Fibroblast of upper back skin (primary cell): ENCODE data around the gene DUSP1.

Experiments used
- DNase-seq: peaks from one replicate; pipeline ENCODE4 v3.0.0-alpha.2; 2013

The DUSP1 gene

DNA sequence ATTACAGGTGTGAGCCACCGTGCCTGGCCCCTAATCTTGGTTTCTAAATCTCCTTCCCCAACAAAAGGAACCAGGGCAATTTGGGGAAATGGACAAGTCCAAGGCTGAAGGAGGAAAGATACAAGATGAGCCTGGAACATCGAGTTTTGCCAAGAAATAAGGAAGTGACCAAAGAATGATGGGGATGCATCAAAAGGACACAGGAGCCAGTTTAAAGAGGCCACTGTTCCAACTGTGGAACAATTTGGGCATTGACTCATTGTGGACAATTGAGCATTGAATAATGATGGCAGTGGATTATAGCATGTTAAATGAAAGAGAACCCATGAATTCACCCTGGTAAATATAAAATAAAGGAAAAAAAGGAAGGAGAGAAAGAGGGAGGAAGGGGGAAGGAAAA is 47.5 kb downstream of the DUSP1 start:
- no peak for DNase-seq

DNA sequence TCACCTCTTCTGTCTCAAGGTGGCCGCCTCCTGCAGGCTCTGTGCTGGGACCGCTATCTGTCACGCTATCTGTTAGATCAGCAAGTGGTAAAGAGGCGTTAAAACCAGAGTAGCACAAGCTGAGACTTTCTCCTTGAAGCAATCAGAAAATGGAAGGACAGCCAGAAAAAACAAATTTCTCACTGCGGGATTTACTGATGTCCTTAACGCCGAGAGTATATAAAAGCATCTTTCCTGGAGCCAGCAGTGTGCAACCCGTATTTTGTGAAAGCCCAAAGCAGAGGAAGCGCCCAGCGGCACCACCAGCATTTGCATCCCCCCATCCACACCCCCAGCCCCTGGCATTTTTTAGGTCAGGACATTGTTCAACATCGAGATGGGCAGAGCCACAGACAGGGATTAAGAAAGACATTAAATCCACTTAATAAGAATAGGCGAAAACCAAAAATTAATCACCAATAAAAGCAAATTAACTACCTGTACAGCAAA is 48.6 kb downstream of the DUSP1 start:
- DNase-seq: no peak

DNA sequence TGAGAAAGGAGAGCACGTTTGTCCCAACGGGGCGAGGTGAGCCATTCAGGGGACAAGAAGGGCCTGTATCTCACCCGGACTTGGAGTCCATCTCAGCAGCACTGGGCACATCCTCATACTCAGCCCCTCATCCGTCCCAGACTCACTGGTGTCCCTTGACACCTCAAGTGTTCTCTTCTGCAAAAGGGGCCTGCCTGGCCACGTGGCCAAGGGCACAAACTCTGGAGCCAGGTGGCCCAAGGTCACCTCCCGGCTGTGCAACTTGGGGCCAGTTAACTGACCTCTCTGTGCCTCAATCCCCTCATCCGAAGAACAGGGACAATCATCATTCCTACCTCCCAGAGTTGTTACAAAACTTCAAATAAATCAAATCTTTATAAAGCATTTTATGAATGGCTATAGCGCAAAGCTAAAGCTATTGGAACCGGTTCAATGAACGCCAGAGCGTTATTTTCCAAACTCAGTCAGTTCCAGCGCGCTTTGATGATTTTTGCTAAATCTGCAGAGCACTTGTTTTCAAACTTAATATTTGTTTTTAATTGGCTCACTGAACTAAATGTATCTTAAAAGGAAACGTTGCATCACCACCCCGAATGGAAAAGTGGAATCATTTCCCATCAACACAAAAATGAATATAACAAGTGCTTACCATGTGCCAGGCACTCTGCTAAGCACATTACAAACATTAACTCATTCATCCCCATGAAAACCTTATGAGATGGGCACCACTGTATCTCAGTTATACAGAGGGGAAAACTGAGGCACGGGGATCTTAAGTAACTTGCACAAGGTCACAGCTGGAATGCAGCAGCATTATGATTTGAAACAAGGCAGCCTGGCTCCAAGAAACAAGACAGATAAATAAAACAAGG is 49.3 kb downstream of the DUSP1 start:
- peak; percentile 52 for DNase-seq

DNA sequence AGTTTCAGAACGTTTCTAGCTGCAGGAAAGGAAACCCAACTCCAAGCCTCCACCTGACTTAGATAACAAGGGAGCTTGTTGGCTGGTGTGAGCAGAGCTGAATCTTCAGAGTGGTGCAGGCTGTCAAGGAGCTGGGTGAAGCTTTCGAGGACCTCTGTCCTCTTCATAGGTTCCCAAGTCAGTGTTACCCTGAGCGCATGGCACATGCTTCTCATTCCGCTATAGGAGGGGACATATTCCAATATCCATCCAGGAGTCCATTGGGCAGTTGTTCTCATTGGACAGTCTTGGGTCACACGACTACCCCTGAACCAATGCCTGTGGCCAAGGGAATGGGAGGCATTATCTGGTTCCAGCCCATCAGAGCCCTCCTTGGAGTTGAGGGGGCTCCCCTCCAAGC is 50.3 kb downstream of the DUSP1 start:
- DNase-seq: no peak

DNA sequence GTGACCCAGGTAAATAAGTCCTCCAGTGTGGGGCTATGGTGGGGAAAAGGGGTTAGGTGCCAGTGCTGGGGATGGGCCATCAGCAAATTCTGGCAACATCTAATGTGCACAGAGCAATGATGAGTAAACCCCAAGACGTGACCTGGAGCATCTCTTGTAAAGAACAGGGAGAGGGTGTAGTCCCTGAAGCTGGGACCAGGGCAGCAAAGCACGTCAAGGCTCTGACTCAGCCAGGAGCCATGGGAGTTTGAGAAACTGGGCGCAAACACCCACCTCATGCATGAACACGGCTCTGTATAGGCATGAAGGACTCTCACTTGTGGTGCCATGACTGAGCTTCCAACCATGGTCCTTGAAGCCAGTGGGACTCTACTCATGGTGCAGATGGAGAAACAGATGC is 51.8 kb downstream of the DUSP1 start:
- no peak for DNase-seq

DNA sequence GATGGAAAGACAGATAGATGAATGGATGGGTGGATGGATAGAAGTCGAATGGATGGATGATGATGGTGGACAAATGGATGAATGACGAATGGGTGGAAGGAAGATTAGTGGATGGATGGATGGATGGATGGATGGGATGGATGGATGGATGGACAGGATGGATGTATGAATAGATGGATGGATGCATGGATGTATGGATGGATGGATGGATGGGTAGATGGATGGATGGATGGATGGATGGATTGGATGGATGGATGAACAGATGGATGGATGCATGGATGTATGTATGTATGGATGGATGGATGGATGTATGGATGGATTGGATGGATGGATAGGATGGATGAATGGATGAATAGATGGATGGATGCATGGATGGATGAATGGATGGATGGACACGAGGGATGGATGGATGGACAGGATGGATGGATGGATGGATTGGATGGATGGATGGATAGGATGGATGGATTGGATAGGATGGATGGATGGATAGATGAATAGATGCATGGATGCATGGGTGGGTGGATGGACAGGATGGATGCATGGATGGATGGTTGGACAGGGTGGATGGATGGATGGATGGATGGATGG is 52.4 kb downstream of the DUSP1 start:
- no peak for DNase-seq
